Measurements from ENCODE around the gene TENM3.

The TENM3 gene

DNA sequence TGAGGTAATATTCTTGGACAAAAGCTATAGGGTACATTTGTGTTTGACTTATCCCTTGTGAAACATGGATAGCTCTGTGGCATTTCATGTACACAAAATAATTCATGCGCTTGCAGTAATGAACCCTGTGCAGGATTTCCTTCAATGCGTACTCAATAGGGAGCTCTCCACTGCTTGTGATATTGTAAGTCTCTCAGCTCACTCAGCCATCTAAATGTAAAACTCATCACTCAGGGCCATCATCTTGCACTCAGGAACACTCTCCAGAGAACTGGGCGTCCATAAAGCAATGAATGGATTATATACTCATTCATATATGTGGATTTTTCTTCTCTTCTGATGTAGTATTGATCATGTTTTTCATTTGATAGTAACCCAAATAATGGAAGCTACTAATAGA lies 385.9 kb downstream of the TENM3 start:
- DNase-seq (ENCODE audit: low spot score), result no peak

- no peak for DNase-seq (ENCODE audit: low spot score)
These were observed 397.3 kb downstream of the TENM3 start for GRCh38 chr4:182640491-182640890.

DNA sequence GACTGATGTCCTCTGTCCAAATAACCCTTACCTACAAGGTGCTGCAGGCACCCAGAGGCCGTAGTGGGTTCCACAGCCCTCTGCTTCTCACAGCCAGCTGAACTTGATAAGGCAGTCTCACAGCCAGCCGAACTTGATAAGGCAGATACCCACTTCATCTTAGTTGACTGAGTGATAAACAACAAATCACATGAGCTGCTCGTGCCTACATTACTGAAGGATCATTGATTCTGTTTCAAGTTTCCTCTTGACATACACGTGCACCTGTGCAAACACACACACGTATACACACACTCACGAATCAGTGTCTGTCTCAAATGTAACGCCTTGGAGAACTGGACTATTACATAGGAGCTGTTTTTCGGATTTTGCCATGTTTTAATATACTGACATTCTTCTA lies 397.7 kb downstream of the TENM3 start:
- no peak for DNase-seq (ENCODE audit: low spot score)

DNA sequence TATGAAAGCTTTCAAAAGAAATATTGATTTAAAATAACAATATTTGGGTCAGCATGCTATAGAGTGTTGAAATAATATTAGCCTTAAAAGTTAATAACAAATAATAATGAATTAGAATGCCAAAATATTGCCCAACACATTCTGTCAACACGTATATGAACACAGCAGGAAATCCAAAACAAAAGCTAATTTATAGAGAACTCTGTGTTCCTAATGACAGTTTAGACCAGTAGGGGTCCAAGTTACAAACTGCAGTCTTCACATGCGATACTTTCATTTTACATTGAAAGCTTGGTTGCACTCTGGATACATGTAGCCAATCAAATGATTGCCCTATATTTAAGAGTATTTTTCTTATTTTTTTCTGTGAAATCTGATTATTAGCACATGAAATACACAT lies 399.6 kb downstream of the TENM3 start:
- DNase-seq (ENCODE audit: low spot score), result no peak

DNA sequence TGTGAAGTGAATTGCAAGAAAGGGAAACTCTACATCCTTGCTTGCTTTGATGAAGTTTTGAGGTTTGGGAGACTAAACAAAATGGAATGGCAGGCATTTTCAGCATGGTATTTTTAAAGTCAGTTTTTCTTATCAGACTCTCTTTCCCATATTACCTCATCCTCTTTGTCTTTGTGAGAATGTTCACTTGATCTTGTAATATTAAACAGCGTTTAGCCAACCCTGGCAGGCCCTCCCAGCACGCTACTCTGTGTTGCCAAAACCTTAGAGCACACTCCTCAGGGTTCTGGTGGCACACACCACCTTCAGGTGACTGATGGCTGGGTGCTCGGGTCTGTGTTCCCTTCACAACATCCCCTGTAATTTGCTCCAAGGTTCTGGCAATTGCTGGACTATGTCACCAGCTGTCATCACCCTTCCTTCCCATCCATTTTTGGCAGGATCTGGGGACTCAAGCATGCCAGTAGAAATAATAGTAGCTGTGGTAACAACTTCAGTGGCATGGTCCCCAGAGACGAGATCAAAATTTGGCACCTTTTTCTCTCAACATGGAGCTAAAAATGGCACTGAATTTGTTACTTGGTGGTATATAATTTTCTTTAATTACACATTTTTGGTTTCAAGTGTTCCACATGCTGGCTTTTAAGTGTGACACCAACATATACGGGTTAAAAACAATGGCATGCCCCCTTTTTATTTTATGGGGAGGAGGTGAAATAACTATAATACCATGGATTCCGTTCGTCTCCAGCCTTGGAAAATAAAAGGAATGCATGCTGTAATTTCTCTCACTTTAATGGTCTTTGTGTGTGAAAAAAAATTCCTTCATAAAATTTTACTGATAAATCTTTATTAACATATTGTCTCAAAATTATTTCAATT lies 400.8 kb downstream of the TENM3 start:
- peak; percentile 26 for DNase-seq (ENCODE audit: low spot score)

GRCh38 chr4:182644683-182645050 lies 401.5 kb downstream of the TENM3 start:
- DNase-seq (ENCODE audit: low spot score), result no peak

DNA sequence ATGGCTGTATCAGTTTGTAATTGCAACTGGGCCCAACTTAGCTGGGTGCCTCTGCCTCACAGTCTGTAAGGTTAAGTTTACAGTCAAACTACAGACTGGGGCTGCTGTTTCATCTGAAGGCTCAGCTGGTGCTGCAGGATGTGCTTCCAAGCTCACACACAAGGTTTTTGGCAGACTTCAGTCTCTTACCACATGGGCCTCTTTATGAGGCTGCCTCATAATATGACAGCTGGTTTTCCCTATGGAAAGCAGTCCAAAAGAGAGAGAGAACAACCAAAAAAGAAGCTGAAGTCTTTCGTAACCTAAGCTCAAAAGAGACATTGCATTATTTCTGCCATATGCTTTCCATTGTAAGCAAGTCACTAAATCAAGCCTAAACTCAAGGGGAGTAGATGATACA lies 402.3 kb downstream of the TENM3 start:
- DNase-seq (ENCODE audit: low spot score), result no peak

GRCh38 chr4:182647646-182648300 lies 404.6 kb downstream of the TENM3 start:
- DNase-seq (ENCODE audit: low spot score), result no peak

- DNase-seq (ENCODE audit: low spot score), result no peak
These were observed 405.6 kb downstream of the TENM3 start for GRCh38 chr4:182648766-182649165.

DNA sequence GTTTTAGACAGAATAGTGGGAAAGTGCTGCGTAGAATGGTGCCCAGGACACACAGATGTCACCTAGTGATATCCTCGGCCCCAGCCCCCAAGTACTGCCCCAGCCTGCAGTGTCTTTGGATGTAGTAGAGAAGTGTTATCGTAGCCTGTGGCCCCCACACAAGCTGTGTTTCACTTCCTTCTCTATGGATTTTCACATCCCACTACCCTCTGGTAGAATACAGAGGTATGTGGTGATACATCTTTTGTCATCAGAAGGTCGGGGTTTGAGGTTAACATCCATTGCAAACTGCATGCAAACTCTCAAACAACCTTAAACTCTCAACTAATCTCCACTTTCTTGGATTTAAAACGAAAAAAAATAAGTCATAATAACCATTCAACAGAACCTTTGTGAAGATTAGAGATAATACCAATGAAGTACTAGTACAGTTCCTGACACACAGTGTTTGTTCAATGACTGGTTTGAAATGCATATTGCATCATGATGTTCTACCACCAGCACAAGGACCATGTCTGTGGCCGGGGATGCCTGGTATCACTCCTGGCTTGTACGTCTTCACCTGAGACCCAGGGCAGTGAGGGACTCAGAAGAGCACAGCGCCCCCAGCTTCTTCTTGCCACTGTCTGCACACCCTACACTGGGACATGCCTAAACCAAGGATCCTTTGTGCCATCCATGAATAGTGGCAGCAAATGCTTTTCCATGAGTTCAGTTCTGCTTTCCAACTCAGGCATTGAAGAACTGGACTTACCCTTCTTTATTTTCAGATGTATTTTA lies 406.7 kb downstream of the TENM3 start:
- DNase-seq (ENCODE audit: low spot score), result no peak

DNA sequence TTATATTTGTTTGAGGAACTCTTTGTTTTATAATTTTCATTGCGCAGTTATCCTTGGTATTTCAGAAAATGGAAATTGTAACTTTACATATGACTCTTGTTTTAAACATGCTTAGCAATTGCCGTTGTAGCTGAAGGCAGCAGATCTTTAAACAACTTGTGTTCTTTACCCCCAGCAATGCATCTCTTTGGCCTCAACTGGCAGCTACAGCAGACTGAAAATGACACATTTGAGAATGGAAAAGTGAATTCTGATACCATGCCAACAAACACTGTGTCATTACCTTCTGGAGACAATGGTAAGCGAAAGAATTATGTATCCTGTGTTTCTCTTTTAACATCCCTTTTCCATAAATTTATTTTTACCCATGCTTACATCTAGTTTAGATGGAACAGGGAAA lies 410.4 kb downstream of the TENM3 start:
- no peak for DNase-seq (ENCODE audit: low spot score)

DNA sequence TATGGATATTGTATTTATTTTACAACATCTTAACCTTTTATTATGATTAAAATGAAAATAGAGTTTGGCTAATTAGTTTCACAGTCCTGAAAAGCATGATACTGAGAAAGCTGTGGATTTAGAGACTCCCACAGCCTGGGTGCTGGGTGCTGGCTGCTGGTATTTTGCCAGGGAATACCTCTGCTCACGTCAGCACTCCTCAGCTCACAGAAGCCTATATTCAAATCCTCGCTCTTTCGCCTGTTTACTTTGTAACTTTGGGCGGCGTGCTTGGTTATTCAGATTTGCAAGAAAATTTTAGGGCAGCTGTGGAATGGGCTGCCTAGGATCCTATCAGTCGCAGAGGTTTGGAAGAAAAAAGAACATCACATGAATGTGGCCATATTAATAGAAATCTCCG lies 412.1 kb downstream of the TENM3 start:
- DNase-seq (ENCODE audit: low spot score), result no peak

DNA sequence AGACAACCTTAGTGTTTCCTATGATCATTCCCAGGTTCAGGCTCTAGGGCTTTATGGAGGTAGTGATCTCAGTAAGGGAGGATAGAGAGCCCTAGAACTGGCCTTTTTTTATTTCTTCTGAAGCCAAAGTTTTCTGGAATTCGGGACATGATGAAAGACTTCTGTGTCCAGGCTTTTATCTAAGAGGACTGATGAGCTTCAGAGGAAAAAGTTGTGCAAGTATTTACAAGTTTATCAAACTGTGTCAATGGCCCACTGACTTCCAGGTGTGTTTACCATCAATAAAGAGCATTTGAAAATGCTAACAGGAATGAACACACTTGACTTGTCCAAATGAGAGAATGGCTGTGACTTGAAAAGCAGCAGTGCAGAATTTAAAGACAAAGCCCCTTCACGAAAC lies 419.3 kb downstream of the TENM3 start:
- no peak for DNase-seq (ENCODE audit: low spot score)

- no peak for DNase-seq (ENCODE audit: low spot score)
These were observed 428.0 kb downstream of the TENM3 start for GRCh38 chr4:182671231-182671630.

DNA sequence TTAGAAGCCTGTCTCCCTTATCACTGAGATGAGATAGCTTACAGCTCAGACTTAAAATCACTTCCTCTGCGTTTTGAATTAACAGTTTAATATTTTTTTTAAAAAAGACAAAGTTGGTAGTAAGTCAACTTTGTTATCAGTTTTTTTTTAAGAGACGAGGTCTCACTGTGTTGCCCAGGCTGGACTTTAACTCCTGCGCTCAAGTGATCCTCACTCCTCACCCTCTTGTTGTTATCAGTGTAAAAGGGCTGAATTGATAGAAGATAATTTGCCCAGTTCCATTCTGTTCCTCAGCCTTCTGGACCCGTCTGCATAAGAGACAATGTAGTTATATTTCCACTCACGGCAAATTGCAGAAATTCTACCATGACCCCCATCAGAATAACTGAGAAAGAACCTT lies 428.5 kb downstream of the TENM3 start:
- DNase-seq (ENCODE audit: low spot score), result no peak

DNA sequence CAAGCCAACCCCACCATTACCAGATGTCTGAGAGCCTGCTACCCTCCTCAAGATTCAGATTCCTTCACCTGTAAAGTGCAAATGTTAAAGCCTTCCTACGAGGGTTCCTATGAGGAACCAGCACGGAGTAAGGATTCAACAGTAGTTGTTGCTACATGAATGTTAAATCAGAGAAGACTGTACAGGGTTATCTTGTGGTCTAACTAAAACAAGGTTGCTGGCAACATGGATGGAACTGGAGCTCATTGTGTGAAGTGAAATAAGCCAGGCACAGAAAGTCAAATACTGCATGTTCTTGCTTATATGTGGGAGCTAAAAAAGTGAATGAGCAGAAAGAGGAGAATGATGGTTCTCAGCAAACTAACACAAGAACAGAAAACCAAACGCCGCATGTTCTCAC lies 435.4 kb downstream of the TENM3 start:
- DNase-seq (ENCODE audit: low spot score), result no peak

GRCh38 chr4:182679533-182679932 lies 436.3 kb downstream of the TENM3 start:
- DNase-seq (ENCODE audit: low spot score), result no peak

GRCh38 chr4:182680234-182680653 lies 437.0 kb downstream of the TENM3 start:
- no peak for DNase-seq (ENCODE audit: low spot score)

GRCh38 chr4:182683661-182684060 lies 440.5 kb downstream of the TENM3 start:
- no peak for DNase-seq (ENCODE audit: low spot score)

- no peak for DNase-seq (ENCODE audit: low spot score)
These were observed 441.6 kb downstream of the TENM3 start for GRCh38 chr4:182684796-182685195.

DNA sequence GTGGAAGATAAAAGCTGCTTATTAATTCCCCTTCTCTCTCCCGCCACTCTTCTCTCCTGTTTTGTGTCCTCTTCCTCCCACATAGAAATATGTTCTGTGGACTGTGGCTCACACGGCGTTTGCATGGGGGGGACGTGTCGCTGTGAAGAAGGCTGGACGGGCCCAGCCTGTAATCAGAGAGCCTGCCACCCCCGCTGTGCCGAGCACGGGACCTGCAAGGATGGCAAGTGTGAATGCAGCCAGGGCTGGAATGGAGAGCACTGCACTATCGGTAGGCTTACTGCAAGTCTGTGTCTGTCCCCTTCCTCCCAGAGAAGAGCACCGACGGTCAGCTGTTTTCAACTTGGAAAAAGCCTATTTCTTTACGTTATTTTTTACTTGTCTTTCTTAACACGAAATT lies 444.9 kb downstream of the TENM3 start:
- DNase-seq (ENCODE audit: low spot score), result no peak

- DNase-seq (ENCODE audit: low spot score), result no peak
These were observed 451.3 kb downstream of the TENM3 start for GRCh38 chr4:182694551-182694950.

DNA sequence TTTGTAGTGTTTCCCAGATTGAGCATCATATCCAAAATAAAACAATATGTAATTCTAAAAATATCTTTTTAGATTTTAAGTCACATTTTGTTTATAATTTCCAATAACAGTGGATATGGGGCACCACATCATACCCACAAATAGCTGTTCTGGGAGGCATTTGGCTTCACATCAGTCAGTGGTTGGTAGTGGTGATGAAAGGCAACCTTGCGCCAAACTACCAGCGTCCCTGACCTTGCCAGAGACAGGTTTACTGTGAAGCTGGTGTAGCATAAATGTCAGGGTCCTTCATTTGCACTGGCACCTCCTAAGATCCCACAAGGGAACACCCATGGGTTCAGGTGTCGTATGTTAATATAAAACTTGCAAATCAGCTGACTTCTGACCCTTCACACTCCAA lies 451.8 kb downstream of the TENM3 start:
- no peak for DNase-seq (ENCODE audit: low spot score)

Measured in AG08396 (cell line).